Gastroesophageal sphincter (tissue), 3 donors: ENCODE measurements around the gene ADAMTS17.

Experiments used
- POLR2A ChIP-seq, 2 donors: fragments of 450-650 bp; IDR thresholded peaks; one replicate each; pipeline ENCODE4 v1.6.1; 2017; ENCODE audit warnings: antibody characterized with exemption in 2 of 2, mild to moderate bottlenecking in 2 of 2, moderate library complexity in 1 of 2
- POLR2AphosphoS5 ChIP-seq: sonication (generic); formaldehyde crosslinking; IDR thresholded peaks from one replicate; pipeline ENCODE4 v1.6.1; 2017; ENCODE audit warnings: antibody characterized with exemption
- TF ChIP-seq, protein P1 (sequence below), 4 experiments: fragments of 200-600 bp in 2 of 4; fragments of 450-650 bp in 2 of 4; sonication (generic) in 1 of 4; IDR thresholded peaks; one replicate each; pipeline ENCODE4 v1.5.1; 2017 to 2019; ENCODE audit warnings: antibody characterized with exemption in 4 of 4, mild to moderate bottlenecking in 2 of 4, moderate library complexity in 2 of 4

DNA sequence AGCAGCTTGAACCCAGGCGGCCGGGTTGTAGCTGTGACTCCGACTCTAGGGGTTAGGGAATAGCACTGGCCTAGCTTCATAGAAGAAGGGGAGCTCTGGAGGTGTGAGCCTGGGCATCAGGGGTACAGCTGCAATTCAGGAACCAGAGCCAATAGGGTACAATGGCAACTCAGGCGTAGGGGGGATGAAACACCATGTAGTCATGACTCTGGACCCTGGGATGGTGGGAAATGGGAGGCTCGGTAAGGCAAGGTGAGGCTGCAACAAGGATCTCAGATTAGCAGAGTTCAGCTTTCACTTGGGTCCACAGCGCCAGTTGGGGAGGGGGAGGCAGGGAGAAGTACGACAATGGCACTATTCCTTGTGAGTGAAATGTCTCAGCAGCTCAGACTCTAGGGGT, 398.3 kb downstream of the ADAMTS17 start:
- TF ChIP-seq, protein P1, sequence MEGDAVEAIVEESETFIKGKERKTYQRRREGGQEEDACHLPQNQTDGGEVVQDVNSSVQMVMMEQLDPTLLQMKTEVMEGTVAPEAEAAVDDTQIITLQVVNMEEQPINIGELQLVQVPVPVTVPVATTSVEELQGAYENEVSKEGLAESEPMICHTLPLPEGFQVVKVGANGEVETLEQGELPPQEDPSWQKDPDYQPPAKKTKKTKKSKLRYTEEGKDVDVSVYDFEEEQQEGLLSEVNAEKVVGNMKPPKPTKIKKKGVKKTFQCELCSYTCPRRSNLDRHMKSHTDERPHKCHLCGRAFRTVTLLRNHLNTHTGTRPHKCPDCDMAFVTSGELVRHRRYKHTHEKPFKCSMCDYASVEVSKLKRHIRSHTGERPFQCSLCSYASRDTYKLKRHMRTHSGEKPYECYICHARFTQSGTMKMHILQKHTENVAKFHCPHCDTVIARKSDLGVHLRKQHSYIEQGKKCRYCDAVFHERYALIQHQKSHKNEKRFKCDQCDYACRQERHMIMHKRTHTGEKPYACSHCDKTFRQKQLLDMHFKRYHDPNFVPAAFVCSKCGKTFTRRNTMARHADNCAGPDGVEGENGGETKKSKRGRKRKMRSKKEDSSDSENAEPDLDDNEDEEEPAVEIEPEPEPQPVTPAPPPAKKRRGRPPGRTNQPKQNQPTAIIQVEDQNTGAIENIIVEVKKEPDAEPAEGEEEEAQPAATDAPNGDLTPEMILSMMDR (IDR thresholded peaks at IDR 0.05) = no peak
- TF ChIP-seq POLR2AphosphoS5 = no peak
- TF ChIP-seq POLR2A (IDR thresholded peaks at IDR 0.05) = no peak
